Measurements from ENCODE around the gene ABR.
A peak's percentile ranks its signal among the peaks of the same experiment; 100 is the strongest.
"Not testable (repeated sequence)": the region's sequence is repeated elsewhere in the genome, so short reads cannot be mapped to it uniquely, and the experiment has no call there.

Gene ABR

DNA sequence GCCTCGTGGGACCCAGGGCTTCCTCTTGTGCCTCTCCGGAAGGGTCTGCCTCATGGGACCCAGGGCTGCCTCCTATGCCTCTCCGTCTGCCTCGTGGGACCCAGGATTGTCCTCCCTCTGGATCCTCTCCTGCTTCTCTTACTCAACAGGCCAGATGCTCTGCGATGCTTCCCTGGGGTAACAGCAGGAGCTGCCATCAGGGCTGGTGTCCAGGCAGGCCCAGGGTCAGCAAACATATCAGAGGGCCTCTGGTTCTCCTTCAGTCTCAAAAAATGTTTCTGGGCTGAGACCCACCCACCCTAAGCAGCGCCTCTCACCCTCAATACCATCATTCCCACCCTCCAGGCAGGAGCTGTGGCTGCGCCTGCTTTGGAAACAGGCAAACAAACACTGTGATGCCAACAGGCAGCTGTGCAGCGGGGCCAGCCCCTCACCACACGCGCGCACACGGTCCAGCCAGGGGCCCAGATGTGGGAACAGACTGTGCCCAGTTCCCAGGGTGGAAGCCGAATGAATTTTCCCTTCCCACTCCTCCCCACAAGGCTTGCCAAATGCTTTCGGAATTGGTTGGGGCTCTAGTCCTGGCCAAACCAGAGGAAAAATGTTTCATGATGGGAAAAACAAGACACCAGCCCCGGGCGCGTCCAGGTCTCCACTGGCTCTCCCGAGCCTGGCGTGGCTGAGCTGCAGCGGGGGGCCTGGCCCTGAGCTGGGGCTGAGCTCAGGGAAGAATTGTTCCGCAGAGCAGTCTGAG lies 171.6 kb downstream of the ABR start:
- peak; percentile 84 for DNase-seq (ENCODE audit: low spot score)

DNA sequence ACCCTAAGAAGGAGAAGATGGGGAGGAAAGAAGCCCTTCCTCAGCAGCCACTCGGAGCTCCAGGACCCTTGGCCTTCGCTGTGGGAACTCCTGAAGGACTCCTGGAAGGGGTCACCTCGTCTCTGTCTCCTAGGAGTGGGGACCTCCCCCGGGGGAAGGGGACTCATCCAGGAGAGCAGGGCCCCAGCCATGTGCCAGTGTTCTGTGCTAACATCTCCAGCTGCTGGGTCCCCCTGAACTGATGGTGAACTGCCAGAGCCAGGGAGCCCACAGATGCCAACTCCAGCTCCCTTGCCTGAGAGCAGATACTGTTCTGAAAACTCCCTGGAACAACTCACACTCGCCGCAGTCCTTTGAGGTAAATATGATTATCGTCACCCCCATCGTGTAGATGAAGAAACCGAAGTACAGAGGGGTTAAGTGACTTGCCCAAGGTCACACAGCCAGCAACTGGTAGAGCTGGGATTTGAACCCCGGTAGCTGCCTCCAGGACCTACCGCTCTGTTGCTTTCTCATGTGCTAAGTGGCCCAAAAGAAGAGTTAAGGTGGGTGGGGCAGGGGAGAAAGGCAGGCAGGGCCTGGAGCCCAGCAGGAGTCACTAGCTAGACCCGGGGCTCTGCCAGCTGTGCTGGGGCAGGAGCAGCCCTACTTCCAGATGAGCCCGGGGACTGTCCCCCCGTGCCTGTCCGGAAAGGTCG lies 172.3 kb downstream of the ABR start:
- peak; percentile 51 for DNase-seq (ENCODE audit: low spot score)

DNA sequence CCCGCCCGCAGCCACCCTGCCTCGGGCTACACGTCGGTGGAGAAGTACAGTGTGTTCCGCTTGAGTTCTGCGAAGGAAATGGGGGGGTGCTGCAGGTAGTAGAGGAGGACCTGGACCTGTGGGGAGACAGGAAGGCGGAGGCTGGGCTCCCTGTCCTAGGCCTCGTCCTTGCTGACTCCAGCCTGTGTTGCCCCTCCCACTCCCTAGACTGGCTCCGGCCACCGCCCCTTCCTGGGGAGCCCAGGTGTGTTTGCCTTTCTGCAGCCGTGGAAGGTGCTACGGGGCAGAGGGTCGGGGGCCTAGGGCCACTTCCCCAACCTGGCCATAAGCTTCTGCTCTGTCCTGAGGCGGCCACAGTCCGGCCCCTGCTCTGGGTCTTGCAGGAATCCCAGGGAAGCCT lies 173.7 kb downstream of the ABR start:
- DNase-seq (ENCODE audit: low spot score): peak; percentile 66

DNA sequence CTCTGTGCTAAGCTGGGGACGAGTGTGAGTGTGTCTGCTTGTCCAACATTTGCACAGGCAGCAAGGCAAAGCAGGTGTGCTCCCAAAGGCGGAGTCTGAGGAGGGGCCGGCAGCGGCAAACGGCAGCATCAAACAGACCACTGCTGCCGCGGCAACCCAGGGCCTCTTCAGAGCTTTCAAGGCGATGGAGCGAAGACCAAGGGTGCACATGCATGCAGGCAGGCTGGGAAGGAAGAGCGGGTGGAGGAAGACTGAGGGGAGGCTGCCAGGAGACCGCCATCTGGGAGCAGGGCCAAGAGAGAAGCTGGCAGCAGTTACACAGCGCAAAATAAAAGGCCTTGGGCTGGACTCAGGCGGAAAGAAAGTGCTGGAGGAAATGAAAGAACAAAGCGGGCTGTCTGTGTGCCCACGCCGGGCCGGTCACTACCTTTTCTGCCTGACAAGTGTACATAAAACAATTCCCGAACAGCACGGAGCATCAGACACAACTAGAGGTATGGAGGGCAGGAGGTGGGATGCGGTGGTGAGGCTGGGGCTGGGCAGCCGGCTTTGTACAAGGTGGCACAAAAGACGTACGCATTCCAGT lies 174.3 kb downstream of the ABR start:
- DNase-seq (ENCODE audit: low spot score): peak; percentile 82

DNA sequence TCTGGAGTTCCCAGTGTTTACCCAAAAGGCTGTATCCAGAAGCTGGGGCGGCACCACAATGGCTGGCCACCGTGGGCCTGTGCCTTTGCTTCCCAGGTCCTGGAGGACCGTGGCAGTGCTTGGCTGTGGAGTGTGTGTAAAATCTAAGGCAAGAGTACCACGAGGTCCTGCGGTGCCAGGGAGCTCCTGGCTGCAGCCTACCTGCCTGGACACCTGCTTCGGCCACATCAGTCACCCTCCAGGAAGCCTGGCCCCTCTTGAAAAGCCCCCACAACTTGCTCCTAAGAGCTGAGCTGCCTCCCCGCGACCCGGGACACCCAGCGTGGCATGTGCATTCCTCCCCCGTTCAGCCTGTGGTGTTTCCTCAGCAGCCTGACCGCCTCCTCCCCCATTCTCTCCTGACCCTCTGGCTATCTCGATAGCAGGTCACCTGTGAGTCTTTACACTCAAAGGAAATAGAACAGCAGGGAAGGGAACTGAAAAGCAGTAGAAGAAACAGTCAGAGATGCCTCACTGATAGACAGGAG lies 174.9 kb downstream of the ABR start:
- peak; percentile 58 for DNase-seq (ENCODE audit: low spot score)

DNA sequence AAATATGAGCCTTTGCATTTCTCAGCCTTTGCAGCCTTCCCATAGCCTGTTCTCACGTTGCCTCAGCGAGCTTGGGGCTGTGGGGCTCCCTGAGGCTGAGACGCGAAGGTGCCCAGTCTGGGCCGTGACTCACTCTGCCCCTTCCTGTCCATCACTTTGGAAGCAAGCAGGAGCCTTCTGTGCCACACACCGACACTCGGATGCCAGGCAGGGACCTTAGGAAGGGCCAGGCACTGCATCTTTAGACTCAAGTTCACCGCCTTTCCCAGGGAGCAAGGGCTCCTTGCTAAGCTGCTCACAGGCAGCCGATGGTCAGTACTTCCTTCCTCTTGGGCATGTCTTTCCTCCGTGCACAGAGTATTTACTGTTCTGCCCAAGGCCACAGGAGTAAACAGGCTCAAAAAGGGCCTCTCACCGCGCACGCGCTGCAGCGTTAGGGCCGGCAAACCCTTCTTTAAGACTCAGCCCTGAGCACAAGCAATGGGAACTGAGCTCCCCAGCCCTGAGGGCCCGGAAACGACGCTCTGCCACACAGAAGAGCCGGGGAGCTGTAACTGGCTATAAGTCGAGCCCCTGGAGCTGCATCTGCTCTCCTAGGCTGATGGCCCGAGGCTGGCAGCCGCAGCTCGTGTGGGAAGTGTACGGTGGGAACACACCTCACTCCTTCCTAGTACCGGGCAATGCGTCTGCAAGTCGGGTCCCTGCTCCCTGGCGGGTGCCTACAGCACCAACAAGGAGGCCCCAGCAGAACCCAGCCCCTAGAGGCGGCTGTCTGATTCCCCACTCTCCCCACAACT lies 175.6 kb downstream of the ABR start:
- DNase-seq (ENCODE audit: low spot score): peak; percentile 34

DNA sequence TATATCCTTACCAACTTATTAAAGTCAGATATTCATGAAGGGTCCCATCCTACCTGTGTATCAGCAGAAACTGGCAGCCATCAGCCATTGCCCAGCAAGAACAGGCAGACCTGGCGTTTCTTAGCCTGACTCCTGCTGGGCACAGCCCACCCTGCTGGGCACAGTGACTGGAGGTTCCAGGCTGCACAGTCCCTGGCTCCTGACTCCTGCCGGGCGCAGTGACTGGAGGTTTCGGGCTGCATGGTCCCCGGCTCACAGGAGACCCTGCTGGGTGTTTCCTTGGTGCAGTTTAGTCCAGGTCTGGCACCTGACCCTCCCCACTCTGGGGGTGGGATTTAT lies 176.2 kb downstream of the ABR start:
- peak; percentile 47 for DNase-seq (ENCODE audit: low spot score)

DNA sequence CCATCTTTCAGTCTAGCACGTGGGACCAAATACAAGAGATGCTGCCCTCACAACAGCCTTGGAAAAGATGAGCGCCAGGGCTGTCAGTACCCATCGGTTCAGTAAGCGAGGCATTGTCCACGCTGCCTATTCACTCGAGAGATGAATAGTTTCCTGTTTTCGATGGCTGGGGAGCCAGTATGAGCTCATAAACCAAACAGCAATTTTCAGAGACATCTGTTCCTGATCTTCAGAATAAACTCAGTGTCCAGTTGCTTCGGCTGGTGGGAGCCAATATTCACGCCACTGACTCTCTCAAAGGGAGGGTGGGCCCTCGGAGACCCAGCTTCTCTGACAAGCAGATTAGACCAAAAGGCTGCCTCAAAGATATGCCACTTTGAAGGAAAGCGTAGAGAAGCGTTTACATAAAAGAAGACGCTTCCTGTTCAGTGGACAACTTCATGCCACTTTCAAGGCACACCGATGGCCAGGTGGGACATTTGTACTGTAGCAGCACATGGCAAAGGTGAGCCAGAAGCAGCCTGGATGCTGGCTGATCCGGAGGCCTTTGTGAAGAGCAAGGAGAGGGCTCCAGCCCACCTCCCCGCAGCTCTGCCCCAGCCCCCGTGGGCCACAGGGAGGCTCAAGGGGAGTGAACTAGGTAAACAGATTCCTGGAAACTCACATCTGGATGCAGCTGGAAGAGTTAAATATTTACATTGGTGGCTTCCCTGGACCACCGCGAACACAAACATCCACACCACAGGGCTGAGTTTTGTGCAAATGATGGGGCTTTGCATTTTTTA lies 176.8 kb downstream of the ABR start:
- DNase-seq (ENCODE audit: low spot score): peak; percentile 59

DNA sequence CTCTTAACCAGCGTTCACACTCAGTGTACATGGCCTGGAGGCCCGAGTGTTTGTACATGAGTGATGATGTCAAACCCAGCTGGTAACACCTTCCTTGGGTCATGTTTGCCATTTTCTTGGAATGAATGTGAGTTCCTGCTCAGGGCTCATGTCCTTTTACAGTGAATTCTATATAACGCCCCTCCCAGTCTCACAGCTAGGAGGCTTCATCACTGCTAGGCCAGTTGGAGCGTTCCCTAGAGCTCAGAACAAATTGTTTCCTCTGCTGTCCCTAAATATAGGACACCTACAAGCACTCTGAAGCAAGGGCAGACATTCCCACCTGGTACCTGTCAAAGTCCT lies 177.4 kb downstream of the ABR start:
- peak; percentile 38 for DNase-seq (ENCODE audit: low spot score)

DNA sequence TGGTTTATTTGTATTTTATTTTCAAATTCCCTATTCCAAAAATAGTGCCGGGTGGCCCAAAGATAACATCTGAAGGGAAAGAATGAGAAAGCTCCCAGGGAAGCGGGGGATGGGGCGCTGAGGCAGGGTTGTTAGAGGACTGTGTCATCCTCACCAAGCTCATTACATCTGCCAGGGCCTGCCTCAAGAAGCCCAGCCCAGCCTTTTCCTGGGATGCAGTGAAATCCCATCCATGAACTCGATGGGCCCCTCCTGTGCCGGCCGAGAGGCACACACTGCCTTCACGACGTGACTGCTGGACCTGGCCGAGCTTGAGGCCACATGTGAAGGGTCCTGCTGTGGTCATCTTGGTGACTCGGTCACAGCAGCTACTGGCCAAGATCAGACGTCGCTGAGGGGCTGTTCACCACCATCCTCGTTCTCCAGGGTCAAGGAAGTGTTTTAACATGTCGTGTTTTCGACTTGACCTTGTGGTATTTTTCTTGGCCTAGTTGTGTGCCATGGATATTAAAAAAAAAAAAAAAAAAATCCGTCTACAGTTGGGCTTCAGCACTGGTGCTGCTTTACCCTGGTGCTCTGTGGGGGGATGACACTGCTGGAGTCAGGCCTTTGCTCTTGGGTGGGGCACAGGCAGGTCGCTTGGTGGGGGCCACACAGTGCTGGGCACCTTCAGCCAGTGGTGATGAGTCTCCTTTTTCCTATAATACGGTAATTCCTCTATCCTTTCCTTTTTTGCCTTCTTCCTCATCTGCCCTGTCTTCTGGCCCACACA lies 178.0 kb downstream of the ABR start:
- DNase-seq (ENCODE audit: low spot score): peak; percentile 51

DNA sequence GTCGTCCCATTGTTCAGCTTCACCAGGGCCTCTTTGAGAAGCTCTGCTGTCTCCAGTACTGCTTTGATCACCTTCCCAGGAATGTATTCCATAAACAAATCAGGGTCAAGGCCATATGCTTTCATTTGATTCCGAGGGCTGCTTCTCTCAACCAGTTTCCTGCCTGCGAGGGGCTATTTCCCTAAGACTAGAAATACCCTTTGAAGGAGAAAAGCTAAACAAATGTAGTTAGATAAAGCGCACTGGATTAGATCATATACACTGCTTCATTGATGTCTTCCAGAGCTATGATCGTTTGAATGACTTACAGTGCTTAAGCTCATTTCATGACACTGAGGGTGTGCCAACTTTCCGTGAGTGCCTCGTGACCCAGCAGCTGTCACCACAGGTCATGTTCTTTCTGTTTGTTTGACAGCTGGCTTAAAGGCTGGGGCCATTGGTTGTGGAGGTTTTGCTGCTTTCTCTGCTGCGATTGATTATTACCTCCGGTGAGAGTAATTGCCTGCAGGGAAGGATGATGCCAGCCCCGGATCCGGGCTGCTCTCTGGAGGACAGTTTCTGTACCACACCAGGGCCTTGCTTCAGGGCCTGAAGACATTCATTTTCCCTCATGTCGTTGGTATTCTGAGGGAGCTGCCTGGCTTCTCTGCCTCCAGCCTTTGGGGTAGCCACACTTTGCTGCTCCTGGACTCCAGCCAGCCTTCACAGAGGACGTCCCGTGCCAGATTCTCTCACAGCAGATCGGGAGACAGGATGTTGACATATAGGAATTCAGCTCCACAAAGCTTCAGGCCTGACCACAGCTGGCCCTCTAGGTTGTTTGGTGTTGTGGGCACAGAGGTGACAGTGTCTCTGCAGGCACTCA lies 179.0 kb downstream of the ABR start:
- DNase-seq (ENCODE audit: low spot score): no peak

DNA sequence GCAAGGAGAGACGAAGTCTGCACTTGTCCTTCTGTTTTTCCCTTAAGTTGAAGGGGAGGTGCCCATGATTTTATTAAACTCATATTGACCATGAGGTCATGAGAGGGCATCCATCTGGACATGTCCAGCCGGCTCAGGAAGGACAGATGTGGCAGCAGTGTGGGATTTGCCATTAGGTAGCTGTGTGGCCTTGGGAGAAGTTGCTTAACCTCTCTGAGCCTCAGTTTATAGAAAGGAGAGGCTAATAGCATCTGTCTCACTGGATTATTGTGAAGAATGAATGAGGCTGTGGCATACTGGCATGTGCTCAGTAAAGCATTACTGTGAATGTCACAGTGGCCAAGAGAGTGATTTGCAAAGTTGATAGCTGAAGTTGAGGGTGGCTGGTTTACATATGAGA lies 181.7 kb downstream of the ABR start:
- no peak for DNase-seq (ENCODE audit: low spot score)

DNA sequence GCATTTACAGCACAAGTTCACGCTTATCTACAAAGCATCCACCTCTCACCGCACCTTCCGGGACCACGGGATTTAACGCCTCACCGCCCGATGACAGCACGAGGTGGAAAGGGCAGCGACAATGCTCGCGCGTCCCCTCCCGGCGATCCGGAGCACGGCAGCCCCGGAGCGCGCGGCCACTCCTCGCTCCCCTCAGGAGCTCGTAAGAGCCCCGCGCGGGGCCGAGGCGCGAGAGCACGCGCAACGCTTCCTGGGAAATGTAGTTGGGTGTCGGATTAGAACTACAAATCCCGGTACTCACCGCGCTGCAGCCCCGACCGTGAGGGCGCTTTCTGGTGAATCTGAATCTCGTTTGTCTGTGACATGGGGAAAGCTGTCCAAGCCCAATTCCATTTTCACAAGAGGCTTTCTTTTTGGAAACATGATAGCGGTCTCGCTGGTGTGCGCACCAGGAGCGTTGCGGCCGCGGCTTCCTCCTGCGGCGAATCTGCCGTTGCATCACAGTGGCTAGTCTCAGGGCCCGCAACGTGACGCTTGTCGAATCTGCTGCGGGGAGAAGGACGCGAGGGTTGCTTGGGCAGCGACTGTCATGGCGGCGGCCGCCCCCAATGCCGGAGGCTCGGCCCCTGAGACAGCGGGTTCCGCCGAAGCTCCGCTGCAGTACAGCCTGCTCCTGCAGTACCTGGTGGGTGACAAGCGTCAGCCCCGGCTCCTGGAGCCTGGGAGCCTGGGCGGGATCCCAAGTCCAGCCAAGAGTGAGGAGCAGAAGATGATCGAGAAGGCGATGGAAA lies 183.0 kb downstream of the ABR start, which contains the start of gene TIMM22:
Gene TIMM22, plus strand, starts transcription at position 576 of the 791 bp plus-strand sequence. Its CDS starts 14 bp downstream, at position 590.
- peak; percentile 95 for DNase-seq (ENCODE audit: low spot score)

DNA sequence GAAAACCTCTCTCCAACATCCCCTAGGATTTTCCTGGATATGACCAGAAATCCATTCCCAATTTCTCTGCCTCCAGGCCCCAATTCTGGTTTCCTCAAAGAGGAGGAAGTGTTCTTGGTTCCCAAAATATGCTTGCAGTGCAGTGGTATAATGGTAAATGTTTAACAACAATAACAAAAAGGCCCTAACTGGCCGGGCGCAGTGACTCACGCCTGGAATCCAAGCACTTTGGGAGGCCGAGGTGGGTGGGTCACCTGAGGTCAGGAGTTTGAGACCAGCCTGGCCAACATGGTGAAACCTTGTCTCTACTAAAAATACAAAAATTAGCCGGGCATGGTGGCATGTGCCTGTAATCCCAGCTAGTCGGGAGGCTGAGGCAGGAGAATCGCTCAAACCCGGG lies 184.5 kb downstream of the ABR start:
- DNase-seq (ENCODE audit: low spot score): not testable (repeated sequence)

DNA sequence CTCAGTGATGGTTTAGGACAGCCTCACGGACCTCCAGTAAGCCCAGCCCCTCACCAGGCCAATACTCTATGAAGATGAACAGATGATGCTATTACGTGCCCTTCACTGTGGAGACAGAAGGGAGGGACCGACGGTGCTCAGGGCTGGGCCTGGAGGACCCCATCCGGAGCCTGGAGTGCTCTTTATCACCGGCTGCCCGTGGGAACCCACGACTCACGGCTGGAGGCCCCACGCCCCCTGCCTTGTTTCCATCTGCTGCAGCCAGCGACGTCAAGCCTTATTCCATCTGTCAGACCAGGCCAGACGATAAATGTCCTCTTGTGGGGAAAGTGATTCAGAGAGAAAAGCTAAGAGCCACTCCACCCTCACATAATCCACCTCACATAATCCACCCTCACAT lies 186.8 kb downstream of the ABR start:
- no peak for DNase-seq (ENCODE audit: low spot score)

DNA sequence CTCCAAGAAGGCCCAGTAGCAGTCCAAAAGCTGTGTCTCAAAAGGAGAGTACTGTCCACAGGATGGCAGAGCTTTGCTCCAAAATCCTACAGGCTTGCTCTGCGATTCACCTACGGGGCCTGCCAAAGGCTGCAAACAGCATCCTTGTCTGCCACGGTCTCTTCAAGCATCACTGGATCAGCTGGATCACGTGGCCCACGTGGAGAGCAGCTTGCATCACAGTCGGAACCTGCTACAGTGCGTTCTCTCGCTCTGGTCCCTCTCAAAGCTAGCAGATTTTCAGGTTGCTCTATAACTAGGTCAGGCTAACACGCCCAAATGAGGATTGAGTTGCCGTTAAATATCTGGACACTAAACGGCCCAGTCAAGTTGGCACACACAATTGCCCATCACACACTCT lies 191.2 kb downstream of the ABR start:
- DNase-seq (ENCODE audit: low spot score): no peak

DNA sequence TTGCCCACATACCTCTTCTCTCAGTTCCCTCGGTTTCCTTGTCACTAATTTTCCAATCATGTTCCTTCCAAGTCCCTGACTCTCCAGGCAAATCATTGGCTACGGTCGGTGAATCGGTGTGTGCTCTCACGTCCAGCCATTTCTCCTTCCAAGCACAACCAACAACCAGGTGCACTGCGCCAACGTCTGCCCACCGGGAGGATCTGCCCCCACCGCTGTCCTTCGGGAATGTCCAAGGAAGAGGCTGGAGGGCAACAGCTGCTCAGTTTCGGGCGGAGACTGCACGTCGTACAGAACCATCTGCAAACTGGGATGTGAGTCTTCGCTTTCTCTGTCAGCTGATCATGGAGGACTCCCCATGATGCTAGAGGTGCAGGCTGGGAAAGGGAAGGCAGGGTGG lies 191.8 kb downstream of the ABR start:
- DNase-seq (ENCODE audit: low spot score): no peak

DNA sequence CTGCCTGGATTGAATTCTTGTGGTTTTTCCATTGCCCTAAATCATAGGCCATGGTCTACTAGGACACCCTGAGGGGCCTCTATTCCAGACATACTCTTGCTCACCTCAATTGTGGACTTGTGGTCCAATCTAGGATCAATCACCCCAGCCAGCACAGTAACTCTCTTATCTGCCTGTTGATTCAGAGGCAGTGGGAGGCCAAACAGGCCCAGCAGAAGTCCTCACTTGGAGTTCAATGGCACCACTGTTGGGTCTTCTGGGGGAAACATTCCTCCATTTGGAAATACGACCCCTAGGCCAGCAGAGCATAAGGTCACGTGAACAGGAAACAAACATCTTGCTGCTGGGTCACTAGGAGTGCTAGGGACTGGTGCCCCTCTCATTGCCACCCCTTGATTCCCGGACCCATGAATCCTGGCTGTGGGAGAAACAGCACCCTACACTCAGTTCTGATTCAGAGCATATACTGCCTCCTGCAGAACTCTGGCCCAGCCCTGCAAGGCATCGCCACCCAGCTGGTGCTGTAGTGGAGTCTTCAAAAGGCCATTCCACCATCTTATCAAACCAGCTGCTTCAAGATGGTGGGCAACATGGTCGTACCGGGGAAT lies 193.4 kb downstream of the ABR start:
- DNase-seq (ENCODE audit: low spot score): no peak

DNA sequence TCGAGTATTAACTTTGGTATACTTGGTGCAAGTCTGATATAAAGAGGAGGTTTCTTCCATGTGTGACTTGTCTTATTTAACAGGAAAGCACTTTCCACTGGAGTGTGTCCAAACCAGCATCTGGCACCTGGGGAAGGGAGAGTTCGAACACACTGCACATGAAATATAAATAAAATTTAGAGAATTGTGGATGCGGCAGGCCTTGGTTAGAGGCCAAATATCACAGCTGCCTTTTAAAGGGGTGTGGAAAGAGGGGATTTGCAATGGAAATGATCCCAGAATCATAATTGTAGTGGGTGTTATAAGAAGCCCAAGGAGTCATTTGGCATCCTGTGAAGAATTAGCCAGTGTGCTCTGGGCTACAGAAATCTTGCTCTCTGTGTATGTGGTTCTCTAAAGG lies 195.9 kb downstream of the ABR start:
- DNase-seq (ENCODE audit: low spot score): no peak

Data from left forelimb (tissue), 1 donor.